GM06990 (cell line): ENCODE results near the gene TAF6.

Source experiments
- DNase-seq: peaks from one replicate; pipeline ENCODE4 v3.0.0-alpha.2; 2011; ENCODE audit not compliant: insufficient read length; ENCODE audit errors: extremely low read depth
- H3K27me3 ChIP-seq: replicated peaks from 2 replicates; pipeline ENCODE4 v1.6.0; 2011; ENCODE audit warnings: low read length; ENCODE audit not compliant: control insufficient read depth, insufficient read depth
- H3K36me3 ChIP-seq: 2 replicates; pipeline ENCODE4 v1.5.1; 2011; ENCODE audit warnings: low read length; ENCODE audit not compliant: control insufficient read depth, insufficient read depth
- H3K4me3 ChIP-seq: replicated peaks from 2 replicates; pipeline ENCODE4 v1.5.1; 2011; ENCODE audit warnings: low read depth, mild to moderate bottlenecking, control low read depth, low read length
- CTCF ChIP-seq: IDR thresholded peaks from 2 replicates; pipeline ENCODE4 v1.5.1; 2011; ENCODE audit warnings: low read length, control low read depth, mild to moderate bottlenecking, inconsistent platforms; ENCODE audit not compliant: insufficient read depth, poor library complexity, severe bottlenecking

Gene TAF6

DNA sequence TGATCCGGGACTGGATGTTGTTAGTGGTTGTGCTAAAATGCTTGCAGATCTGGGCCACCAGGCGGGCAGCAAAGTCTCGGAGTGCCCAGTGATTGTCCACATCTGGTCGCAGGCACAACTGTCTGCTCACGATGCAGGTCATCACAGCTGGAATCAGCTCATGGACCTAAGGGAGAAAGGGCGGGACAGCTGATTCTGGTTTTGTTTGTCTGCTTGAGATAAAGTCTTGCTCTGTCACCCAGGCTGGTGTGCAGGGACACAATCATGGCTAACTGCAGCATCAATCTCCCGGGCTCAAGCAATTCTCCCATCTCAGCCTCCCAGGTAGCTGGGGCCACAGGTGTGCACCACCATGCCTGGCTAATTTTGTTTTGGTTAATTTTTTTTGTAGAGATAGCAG, 8.0 kb downstream of the TAF6 start:
- H3K36me3 ChIP-seq, result peaks cover 22% of the 10 kb centered on the region
- no peaks in the 10 kb centered on the region for H3K27me3 ChIP-seq
- no peak for TF ChIP-seq CTCF
- DNase-seq, result no peak
- H3K4me3 ChIP-seq, result no peak overlapping the region

DNA sequence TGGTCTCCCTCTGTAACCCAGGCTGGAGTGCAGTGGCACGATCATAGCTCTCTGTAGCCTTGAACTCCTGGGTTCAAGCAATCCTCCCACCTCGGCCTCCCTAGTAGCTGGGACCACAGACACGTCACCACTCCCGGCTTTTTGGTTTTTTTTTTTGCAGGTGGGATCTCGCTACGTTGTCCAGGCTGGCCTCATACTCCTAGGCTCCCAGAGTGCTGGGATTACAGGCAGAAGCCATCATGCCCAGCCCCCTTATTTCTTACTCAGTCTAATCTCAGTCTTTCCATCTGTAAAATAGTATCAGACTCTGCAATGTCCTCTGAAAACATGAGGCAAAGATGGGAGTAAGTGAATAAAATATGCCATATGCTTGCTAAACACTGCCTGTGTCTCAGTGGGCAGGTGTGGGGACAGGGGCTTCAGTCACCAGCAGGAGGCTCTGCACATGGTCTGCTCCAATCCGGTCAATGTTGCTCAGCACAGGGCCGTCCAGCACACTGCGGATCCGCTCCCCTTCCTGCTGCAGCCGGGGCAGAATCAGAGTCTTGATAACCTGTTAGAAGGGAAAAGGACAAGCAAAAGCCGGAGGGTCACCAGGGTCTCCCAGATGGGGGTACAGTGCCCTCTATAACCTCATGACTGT, 9.5 kb downstream of the TAF6 start:
- H3K27me3 ChIP-seq, result no peaks in the 10 kb centered on the region
- DNase-seq, result no peak
- H3K36me3 ChIP-seq, result peaks cover 27% of the 10 kb centered on the region
- H3K4me3 ChIP-seq, result no peak overlapping the region
- TF ChIP-seq CTCF, result no peak

- H3K27me3 ChIP-seq, result no peaks in the 10 kb centered on the region
- DNase-seq, result no peak
- peaks cover 23% of the 10 kb centered on the region for H3K36me3 ChIP-seq
- no peak for TF ChIP-seq CTCF
- H3K4me3 ChIP-seq, result no peak overlapping the region
These were observed 11.3 kb downstream of the TAF6 start for GRCh38 chr7:100107890-100108289.

DNA sequence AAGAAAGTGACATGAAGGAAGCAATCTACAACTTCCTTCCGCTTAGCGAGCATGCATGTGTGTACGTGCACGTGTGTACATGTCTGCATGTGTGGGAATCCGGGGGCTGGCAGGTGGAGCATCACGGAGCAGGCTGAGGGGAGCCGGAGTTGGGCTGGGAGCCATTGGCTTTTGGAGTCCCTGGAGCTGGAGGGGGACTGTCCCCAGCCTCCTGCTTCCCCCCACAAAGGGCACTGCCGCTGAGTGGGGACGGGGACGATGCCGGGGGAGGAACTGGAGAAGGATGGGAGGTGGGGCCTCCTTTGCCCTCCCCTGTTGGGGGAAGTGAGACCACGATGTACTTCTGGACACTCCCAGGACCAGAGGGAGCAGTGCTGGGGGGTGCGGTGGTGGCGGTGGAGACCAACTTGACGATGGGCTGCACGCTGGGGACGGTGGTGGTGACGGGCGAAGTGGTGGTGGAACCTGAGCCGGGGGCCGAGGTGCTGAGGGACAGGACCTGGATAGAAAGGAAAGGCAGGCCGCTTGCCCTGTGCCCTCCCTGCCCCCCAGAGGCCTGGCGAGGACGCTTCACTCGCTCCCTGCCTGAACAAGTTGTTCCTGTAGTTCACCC, 11.9 kb downstream of the TAF6 start:
- Histone ChIP-seq H3K4me3 (no peak overlapping the region), H3K27me3 (no peaks in the 10 kb centered on the region), H3K36me3 (peaks cover 23% of the 10 kb centered on the region)
- DNase-seq, result no peak
- TF ChIP-seq CTCF, result no peak

DNA sequence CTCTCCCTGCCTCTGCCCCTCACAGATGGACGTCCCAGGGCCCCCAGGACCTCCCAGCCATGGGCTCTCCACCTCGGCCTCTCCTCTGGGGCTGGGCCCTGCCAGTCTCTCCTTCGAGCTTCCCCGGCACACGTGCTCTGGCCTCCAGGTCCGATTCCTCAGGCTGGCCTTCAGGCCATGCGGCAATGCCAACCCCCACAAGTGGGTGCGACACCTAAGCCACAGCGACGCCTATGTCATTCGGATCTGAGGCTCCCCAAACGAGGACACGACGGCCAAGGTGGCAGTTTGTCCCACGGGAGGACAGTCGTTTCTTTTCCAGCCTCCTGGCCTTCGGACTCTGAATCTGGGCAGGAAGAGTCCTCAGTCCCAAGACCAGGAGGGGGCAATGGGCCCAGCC, 12.5 kb downstream of the TAF6 start:
- no peak overlapping the region for H3K4me3 ChIP-seq
- H3K27me3 ChIP-seq, result no peaks in the 10 kb centered on the region
- DNase-seq, result no peak
- TF ChIP-seq CTCF, result no peak
- peaks cover 21% of the 10 kb centered on the region for H3K36me3 ChIP-seq
